Measurements from ENCODE around the gene TOP2A. TPM values are rescaled to one million over a fixed set of nuclear protein-coding genes. Genes with fewer than 3 reads are reported as not detected.
"Not testable (repeated sequence)": the region's sequence is repeated elsewhere in the genome, so short reads cannot be mapped to it uniquely, and the experiment has no call there.

The TOP2A gene
- total and polyA plus RNA-seq, 2 donors (not counting 1 experiment from before 2014, with no cell fraction given) = 39.2 to 41.6 TPM

- H4K20me1 ChIP-seq (ENCODE audit: control insufficient read depth, extremely low read depth, insufficient read depth, low read length) = no peaks in the 10 kb centered on the region
- no peaks in the 10 kb centered on the region for H3K9me3 ChIP-seq (ENCODE audit: control insufficient read depth, insufficient read depth, low read depth, low read length)
- no peaks in the 10 kb centered on the region for H3K36me3 ChIP-seq (ENCODE audit: control insufficient read depth, insufficient read depth, low read length)
- no peak overlapping the region for H3K4me3 ChIP-seq (replicated peaks in 1 of 4; ENCODE audit: control extremely low read depth in 1 of 4, insufficient read depth in 1 of 4, low read depth in 3 of 4, low read length in 4 of 4)
- no peaks in the 10 kb centered on the region for H3K79me2 ChIP-seq (ENCODE audit: control insufficient read depth, insufficient read depth, low read length)
- H3K9ac ChIP-seq (ENCODE audit: insufficient read depth, low read length) = no peak overlapping the region
- no peak overlapping the region for H3K27ac ChIP-seq (ENCODE audit: insufficient read depth, low read length)
- H2AFZ ChIP-seq (ENCODE audit: low read length) = no peak overlapping the region
- TF ChIP-seq EZH2 (IDR thresholded peaks at IDR 0.05; ENCODE audit: low read length, missing control alignments) (no peak), CTCF (conservative IDR thresholded peaks at IDR 0.05 in 1 of 2, IDR thresholded peaks at IDR 0.05 in 1 of 2; ENCODE audit: low read depth in 1 of 2, low read length in 2 of 2) (no peak)
- DNase-seq (ENCODE audit: low read depth in 2 of 2) = no peak
- H3K27me3 ChIP-seq (ENCODE audit: control insufficient read depth, insufficient read depth, low read length) = no peaks in the 10 kb centered on the region
- H3K4me1 ChIP-seq (ENCODE audit: control insufficient read depth, extremely low read depth, insufficient read depth, low read length) = no peaks in the 10 kb centered on the region
- H3K4me2 ChIP-seq (ENCODE audit: extremely low read depth, insufficient read depth, low read length) = no peak overlapping the region
These were observed 38.7 kb downstream of the TOP2A start for GRCh38 chr17:40378966-40379365.

- Histone ChIP-seq H3K4me1 (ENCODE audit: control insufficient read depth, extremely low read depth, insufficient read depth, low read length) (no peaks in the 10 kb centered on the region), H3K79me2 (ENCODE audit: control insufficient read depth, insufficient read depth, low read length) (no peaks in the 10 kb centered on the region), H3K9ac (ENCODE audit: insufficient read depth, low read length) (no peak overlapping the region), H4K20me1 (ENCODE audit: control insufficient read depth, extremely low read depth, insufficient read depth, low read length) (no peaks in the 10 kb centered on the region), H3K27me3 (ENCODE audit: control insufficient read depth, insufficient read depth, low read length) (no peaks in the 10 kb centered on the region), H3K4me3 (replicated peaks in 1 of 4; ENCODE audit: control extremely low read depth in 1 of 4, insufficient read depth in 1 of 4, low read depth in 3 of 4, low read length in 4 of 4) (no peak overlapping the region), H3K36me3 (ENCODE audit: control insufficient read depth, insufficient read depth, low read length) (no peaks in the 10 kb centered on the region), H3K4me2 (ENCODE audit: extremely low read depth, insufficient read depth, low read length) (no peak overlapping the region), H2AFZ (ENCODE audit: low read length) (no peak overlapping the region), H3K27ac (ENCODE audit: insufficient read depth, low read length) (no peak overlapping the region), H3K9me3 (ENCODE audit: control insufficient read depth, insufficient read depth, low read depth, low read length) (no peaks in the 10 kb centered on the region)
- DNase-seq (ENCODE audit: low read depth in 2 of 2) = no peak
- TF ChIP-seq EZH2 (IDR thresholded peaks at IDR 0.05; ENCODE audit: low read length, missing control alignments) = no peak
- no peak for TF ChIP-seq CTCF (conservative IDR thresholded peaks at IDR 0.05 in 1 of 2, IDR thresholded peaks at IDR 0.05 in 1 of 2; ENCODE audit: low read depth in 1 of 2, low read length in 2 of 2)
These were observed 39.9 kb downstream of the TOP2A start for GRCh38 chr17:40377832-40378231.

GRCh38 chr17:40376541-40376940, 41.2 kb downstream of the TOP2A start:
- H4K20me1 ChIP-seq (ENCODE audit: control insufficient read depth, extremely low read depth, insufficient read depth, low read length); H3K36me3 ChIP-seq (ENCODE audit: control insufficient read depth, insufficient read depth, low read length); DNase-seq (ENCODE audit: low read depth in 2 of 2); H2AFZ ChIP-seq (ENCODE audit: low read length); H3K4me2 ChIP-seq (ENCODE audit: extremely low read depth, insufficient read depth, low read length); H3K4me1 ChIP-seq (ENCODE audit: control insufficient read depth, extremely low read depth, insufficient read depth, low read length); H3K9ac ChIP-seq (ENCODE audit: insufficient read depth, low read length); H3K4me3 ChIP-seq (replicated peaks in 1 of 4; ENCODE audit: control extremely low read depth in 1 of 4, insufficient read depth in 1 of 4, low read depth in 3 of 4, low read length in 4 of 4); H3K27me3 ChIP-seq (ENCODE audit: control insufficient read depth, insufficient read depth, low read length); H3K27ac ChIP-seq (ENCODE audit: insufficient read depth, low read length); H3K79me2 ChIP-seq (ENCODE audit: control insufficient read depth, insufficient read depth, low read length); H3K9me3 ChIP-seq (ENCODE audit: control insufficient read depth, insufficient read depth, low read depth, low read length): not testable (repeated sequence)

GRCh38 chr17:40375786-40376185, 41.9 kb downstream of the TOP2A start:
- H3K27ac ChIP-seq (ENCODE audit: insufficient read depth, low read length); H2AFZ ChIP-seq (ENCODE audit: low read length); DNase-seq (ENCODE audit: low read depth in 2 of 2); H3K4me3 ChIP-seq (replicated peaks in 1 of 4; ENCODE audit: control extremely low read depth in 1 of 4, insufficient read depth in 1 of 4, low read depth in 3 of 4, low read length in 4 of 4); H4K20me1 ChIP-seq (ENCODE audit: control insufficient read depth, extremely low read depth, insufficient read depth, low read length); H3K79me2 ChIP-seq (ENCODE audit: control insufficient read depth, insufficient read depth, low read length); H3K4me2 ChIP-seq (ENCODE audit: extremely low read depth, insufficient read depth, low read length); H3K27me3 ChIP-seq (ENCODE audit: control insufficient read depth, insufficient read depth, low read length); H3K4me1 ChIP-seq (ENCODE audit: control insufficient read depth, extremely low read depth, insufficient read depth, low read length); H3K36me3 ChIP-seq (ENCODE audit: control insufficient read depth, insufficient read depth, low read length); H3K9me3 ChIP-seq (ENCODE audit: control insufficient read depth, insufficient read depth, low read depth, low read length); H3K9ac ChIP-seq (ENCODE audit: insufficient read depth, low read length): not testable (repeated sequence)
